ENCODE results near the gene FAM13A.

GRCh38 chr4:89099471-89099870, 42.5 kb upstream of the FAM13A start:
- TF ChIP-seq FOXK2 (IDR thresholded peaks at IDR 0.05) (no peak), TARDBP (IDR thresholded peaks at IDR 0.05) (no peak), SUZ12 (IDR thresholded peaks at IDR 0.05) (no peak), LEF1 (IDR thresholded peaks at IDR 0.05; ENCODE audit: borderline replicate concordance) (no peak), ELF4 (IDR thresholded peaks at IDR 0.05) (no peak), BHLHE40 (IDR thresholded peaks at IDR 0.05; ENCODE audit: borderline replicate concordance) (no peak), CTBP1 (IDR thresholded peaks at IDR 0.05; ENCODE audit: borderline replicate concordance) (no peak), SP1 (IDR thresholded peaks at IDR 0.05) (no peak), ZNF384 (IDR thresholded peaks at IDR 0.05) (no peak), FOXM1 (IDR thresholded peaks at IDR 0.05; ENCODE audit: borderline replicate concordance) (no peak), PKNOX1 (IDR thresholded peaks at IDR 0.05) (no peak), L3MBTL2 (conservative IDR thresholded peaks at IDR 0.05) (no peak), HDGF (IDR thresholded peaks at IDR 0.05; ENCODE audit: borderline replicate concordance) (no peak), FOXA1 (IDR thresholded peaks at IDR 0.05) (no peak)

Measured in HEK293T (cell line).